Right atrium auricular region (tissue), 2 donors: ENCODE measurements around the gene PANK3. TPM values are rescaled to one million over a fixed set of nuclear protein-coding genes. Genes with fewer than 3 reads are reported as not detected.
"Not testable (repeated sequence)": the region's sequence is repeated elsewhere in the genome, so short reads cannot be mapped to it uniquely, and the experiment has no call there.

ENCODE experiments used
- DNase-seq: peaks from one replicate; pipeline ENCODE4 v3.0.0-alpha.2; 2019; ENCODE audit warnings: low spot score
- H3K27ac ChIP-seq, 2 donors: fragments of 200-600 bp; sonication (generic); 1 replicate in 1 of 2; 2 replicates in 1 of 2; pipeline ENCODE4 v1.5.1; 2016 to 2019
- H3K27me3 ChIP-seq, 2 donors: fragments of 200-600 bp; sonication (generic); one replicate each; pipeline versions ENCODE4 v1.5.1 to v1.6.0; 2017 to 2019
- H3K36me3 ChIP-seq: fragments of 200-600 bp; sonication (generic); one replicate; pipeline ENCODE4 v1.5.1; 2016
- H3K4me1 ChIP-seq, 2 donors: fragments of 200-600 bp; sonication (generic); one replicate each; pipeline versions ENCODE4 v1.5.1 to v1.6.0; 2017 to 2019
- H3K4me3 ChIP-seq, 2 donors: fragments of 200-600 bp; sonication (generic); 1 replicate in 1 of 2; 2 replicates in 1 of 2; pipeline ENCODE4 v1.5.1; 2017 to 2019; ENCODE audit warnings: mild to moderate bottlenecking in 1 of 2, moderate library complexity in 1 of 2
- H3K9me3 ChIP-seq, 2 donors: fragments of 200-600 bp; sonication (generic); one replicate each; pipeline ENCODE4 v1.5.1; 2019
- total RNA-seq, 2 donors: library from RNA; depleted of rRNA; stranded (reverse); fragments of >200 nt; gene quantifications; one replicate each; pipeline ENCODE4 v1.1.0, GENCODE V29; 2016
- TF ChIP-seq, protein P1 (sequence below), 2 donors: fragments of 200-600 bp; sonication (generic); IDR thresholded peaks; one replicate each; pipeline ENCODE4 v1.5.1; 2019; ENCODE audit warnings: antibody characterized with exemption in 2 of 2

PANK3 gene
- total RNA-seq, 2 donors from 2014 or later, result 17.7 to 18.5 TPM

DNA sequence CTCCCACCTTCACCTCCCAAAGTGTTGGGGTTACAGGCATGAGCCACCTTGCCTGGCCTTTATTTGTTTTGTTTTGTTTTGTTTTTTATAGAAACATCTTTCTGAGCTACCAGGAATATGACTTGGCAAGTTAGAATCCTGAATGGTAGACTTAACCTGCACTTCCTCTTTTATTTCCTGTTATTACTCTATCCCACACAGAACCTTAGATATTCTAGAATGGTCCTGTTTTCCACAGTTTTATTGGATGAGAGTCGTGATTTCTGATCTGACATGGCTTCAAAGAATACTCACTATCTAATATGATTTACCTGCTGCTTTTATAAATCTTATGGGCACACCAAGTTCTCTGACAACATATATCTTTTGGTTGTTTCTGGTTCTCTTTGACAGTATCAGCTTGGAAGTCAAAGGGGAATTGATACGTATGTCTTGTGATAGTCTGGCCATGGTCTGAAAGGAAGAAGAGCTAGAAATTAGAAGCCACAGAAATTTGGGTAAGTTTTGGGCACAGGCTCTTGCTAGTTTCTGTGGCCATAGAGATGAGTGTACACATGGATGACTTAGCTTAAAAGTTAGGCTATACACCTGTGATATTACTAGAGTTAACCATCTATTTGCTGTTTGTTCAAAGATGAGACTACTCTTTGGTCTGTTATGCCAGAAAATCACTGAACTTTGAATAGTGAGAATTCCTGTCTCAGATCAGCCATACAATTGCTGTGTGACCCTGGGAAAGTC is 4.7 kb upstream of the PANK3 start:
- H3K36me3 ChIP-seq, result no peaks in the 10 kb centered on the region
- TF ChIP-seq, protein P1, sequence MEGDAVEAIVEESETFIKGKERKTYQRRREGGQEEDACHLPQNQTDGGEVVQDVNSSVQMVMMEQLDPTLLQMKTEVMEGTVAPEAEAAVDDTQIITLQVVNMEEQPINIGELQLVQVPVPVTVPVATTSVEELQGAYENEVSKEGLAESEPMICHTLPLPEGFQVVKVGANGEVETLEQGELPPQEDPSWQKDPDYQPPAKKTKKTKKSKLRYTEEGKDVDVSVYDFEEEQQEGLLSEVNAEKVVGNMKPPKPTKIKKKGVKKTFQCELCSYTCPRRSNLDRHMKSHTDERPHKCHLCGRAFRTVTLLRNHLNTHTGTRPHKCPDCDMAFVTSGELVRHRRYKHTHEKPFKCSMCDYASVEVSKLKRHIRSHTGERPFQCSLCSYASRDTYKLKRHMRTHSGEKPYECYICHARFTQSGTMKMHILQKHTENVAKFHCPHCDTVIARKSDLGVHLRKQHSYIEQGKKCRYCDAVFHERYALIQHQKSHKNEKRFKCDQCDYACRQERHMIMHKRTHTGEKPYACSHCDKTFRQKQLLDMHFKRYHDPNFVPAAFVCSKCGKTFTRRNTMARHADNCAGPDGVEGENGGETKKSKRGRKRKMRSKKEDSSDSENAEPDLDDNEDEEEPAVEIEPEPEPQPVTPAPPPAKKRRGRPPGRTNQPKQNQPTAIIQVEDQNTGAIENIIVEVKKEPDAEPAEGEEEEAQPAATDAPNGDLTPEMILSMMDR (IDR thresholded peaks at IDR 0.05), result no peak
- H3K27me3 ChIP-seq, result no peaks in the 10 kb centered on the region
- DNase-seq, result no peak
- no peak overlapping the region for H3K27ac ChIP-seq
- no peaks in the 10 kb centered on the region for H3K9me3 ChIP-seq
- H3K4me3 ChIP-seq, result no peak overlapping the region
- H3K4me1 ChIP-seq, result peaks cover 0 to 6% of the 10 kb centered on the region in 2 donors

DNA sequence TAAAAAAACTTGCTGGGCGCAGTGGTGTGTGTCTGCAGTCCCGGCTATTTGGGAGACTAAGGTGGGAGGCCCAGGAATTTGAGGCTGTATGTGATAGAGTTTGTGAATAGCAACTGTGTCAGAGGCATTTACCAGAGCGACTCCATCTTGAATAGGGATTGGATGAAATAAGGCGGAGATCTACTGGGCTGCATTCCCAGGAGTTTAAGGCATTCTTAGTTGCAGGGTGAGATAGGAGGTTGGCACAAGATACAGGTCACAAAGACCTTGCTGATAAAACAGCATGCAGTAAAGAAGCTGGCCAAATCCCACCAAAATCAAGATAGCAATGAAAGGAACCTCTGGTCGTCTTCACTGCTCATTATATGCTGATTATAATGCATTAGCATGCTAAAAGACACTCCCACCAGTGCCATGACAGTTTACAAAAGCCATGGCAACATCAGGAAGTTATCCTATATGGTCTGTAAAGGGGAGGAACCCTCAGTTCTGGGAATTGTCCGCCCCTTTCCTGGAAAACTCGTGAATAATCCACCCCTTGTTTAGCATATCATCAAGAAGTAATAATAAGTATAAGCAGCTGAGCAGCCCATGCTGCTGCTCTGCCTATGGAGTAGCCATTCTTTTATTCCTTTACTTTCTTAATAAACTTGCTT is 1.8 kb upstream of the PANK3 start:
- not testable (repeated sequence) for H3K27ac ChIP-seq, H3K4me3 ChIP-seq, H3K36me3 ChIP-seq, DNase-seq, H3K9me3 ChIP-seq, H3K27me3 ChIP-seq
- peaks cover 0 to 28% of the 10 kb centered on the region in 2 donors for H3K4me1 ChIP-seq

DNA sequence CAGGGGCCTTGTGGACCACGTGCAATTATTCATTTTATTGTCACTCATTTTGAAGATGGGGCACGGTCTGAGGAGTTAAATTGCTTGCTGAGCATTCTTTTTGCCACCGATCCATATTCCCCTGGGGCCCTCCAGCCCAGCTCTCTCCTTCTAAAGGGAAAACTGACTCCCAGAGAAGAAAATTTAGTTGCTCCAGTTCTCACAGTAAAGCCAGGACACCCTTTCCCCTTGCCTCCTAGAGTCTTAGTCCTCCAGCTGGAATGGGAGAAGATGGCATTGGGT is 1.0 kb upstream of the PANK3 start:
- no peak for DNase-seq
- Histone ChIP-seq H3K27me3 (no peaks in the 10 kb centered on the region), H3K27ac (peak overlapping the region; percentile 98 to 99), H3K4me1 (peaks cover 0 to 30% of the 10 kb centered on the region in 2 donors), H3K36me3 (no peaks in the 10 kb centered on the region), H3K9me3 (no peaks in the 10 kb centered on the region), H3K4me3 (peak overlapping the region; percentile 87 to 94)
- TF ChIP-seq, protein P1 (IDR thresholded peaks at IDR 0.05), result no peak

DNA sequence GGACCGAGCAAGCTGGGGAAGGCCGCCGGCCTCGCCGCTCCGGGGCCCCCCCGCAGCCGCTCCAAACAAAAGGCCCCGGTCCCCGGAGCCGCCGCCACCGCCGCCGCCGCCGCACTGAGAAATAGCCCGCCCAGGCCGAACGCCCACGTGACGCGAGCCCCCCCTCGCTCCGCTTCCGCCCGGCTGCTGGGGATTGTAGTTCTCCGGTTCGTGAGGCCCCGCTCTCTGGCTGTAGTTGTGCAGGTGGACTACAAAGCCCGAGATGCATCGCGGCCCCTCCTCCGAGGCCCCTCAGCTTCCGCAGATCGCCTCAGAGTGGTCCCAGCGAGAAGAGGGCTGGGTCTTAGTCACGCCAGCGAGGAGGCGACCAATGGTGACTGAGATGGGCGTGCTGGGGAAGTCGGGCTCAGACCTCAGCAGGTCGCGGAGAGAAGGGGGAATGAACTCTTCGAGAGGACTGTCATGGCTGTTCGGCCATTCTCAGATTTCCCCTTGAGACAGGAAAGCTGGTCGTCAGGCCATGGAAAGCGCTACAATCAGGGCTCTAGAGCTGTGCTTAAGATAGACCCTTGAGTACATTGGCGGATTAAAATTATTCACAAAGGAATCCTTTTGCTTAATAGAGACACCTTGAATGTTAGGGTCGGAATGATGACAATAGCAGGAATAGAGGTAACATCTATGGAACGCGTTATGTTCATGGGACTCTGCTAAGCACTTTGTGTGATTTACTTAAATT is 489 bp upstream of the PANK3 start:
- peaks cover 0 to 30% of the 10 kb centered on the region in 2 donors for H3K4me1 ChIP-seq
- no peaks in the 10 kb centered on the region for H3K9me3 ChIP-seq
- H3K36me3 ChIP-seq, result no peaks in the 10 kb centered on the region
- peak overlapping the region; percentile 98 to 99 for H3K27ac ChIP-seq
- peak; percentile 99 for DNase-seq
- TF ChIP-seq, protein P1 (IDR thresholded peaks at IDR 0.05), result no peak
- peak overlapping the region; percentile 87 to 94 for H3K4me3 ChIP-seq
- no peaks in the 10 kb centered on the region for H3K27me3 ChIP-seq

DNA sequence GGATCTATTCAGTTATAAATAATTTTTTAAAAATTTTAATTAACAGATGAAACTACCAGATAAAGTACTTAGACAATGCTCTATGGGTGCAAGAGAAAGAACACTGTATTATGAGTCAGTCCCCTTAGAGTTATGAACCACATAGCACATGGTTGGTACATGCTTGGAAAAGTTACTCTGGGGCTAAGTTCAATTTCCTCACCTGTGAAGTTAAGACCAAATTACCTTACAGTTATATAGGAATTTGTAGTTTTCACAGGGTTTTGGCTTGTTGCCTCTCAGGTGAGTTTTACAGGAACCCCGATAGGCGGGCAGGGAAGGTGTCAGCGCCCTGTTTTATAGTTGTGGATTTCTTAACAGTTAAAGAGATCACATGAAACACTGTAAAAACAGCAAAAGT is 1.2 kb downstream of the PANK3 start:
- H3K4me3 ChIP-seq, result peak overlapping the region; percentile 87 to 94
- H3K36me3 ChIP-seq, result no peaks in the 10 kb centered on the region
- no peaks in the 10 kb centered on the region for H3K27me3 ChIP-seq
- TF ChIP-seq, protein P1 (IDR thresholded peaks at IDR 0.05), result no peak
- no peaks in the 10 kb centered on the region for H3K9me3 ChIP-seq
- H3K4me1 ChIP-seq, result peaks cover 0 to 30% of the 10 kb centered on the region in 2 donors
- DNase-seq, result no peak
- H3K27ac ChIP-seq, result peak overlapping the region; percentile 98 to 99
